Mesothelial cell of epicardium (in vitro differentiated cells): Measurements from ENCODE around the gene ZNF691. TPM values are rescaled to one million over a fixed set of nuclear protein-coding genes. Genes with fewer than 3 reads are reported as not detected.

Experiments
- DNase-seq, 2 experiments: peaks; one replicate each; pipeline ENCODE4 v3.0.0; 2021; ENCODE audit warnings: low spot score in 2 of 2; ENCODE audit not compliant: unreplicated experiment in 2 of 2
- H3K27ac Mint-ChIP-seq: 2 replicates; pipeline ENCODE4 v1.8.0; 2021; ENCODE audit warnings: mixed read lengths
- H3K27me3 Mint-ChIP-seq: 2 replicates; pipeline ENCODE4 v1.8.0; 2021; ENCODE audit warnings: low read depth, mixed read lengths
- H3K36me3 Mint-ChIP-seq: 2 replicates; pipeline ENCODE4 v1.8.0; 2021; ENCODE audit warnings: mixed read lengths
- H3K4me1 Mint-ChIP-seq: 2 replicates; pipeline ENCODE4 v1.8.0; 2021; ENCODE audit warnings: mixed read lengths
- H3K4me3 Mint-ChIP-seq: 2 replicates; pipeline ENCODE4 v1.8.0; 2021; ENCODE audit warnings: mild to moderate bottlenecking, moderate library complexity, mixed read lengths
- H3K9me3 Mint-ChIP-seq: 2 replicates; pipeline ENCODE4 v1.8.0; 2021; ENCODE audit warnings: mixed read lengths
- CTCF ChIP-seq: fragments of 200-600 bp; sonication (generic); IDR thresholded peaks from one replicate; pipeline ENCODE4 v1.5.0; 2021; ENCODE audit warnings: antibody characterized with exemption; ENCODE audit not compliant: unreplicated experiment
- total RNA-seq: library from RNA; stranded (reverse); gene quantifications from 3 replicates; pipeline ENCODE4 v1.2.1, GENCODE V29; 2021

ZNF691 gene, protein sequence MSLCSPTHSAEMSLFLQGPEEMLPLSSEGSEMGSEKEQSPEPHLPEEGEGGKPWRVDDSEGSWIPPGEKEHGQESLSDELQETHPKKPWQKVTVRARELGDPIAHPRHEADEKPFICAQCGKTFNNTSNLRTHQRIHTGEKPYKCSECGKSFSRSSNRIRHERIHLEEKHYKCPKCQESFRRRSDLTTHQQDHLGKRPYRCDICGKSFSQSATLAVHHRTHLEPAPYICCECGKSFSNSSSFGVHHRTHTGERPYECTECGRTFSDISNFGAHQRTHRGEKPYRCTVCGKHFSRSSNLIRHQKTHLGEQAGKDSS
- 14.2 to 15.2 TPM (median 14.2 TPM) in 3 replicates for total RNA-seq

DNA sequence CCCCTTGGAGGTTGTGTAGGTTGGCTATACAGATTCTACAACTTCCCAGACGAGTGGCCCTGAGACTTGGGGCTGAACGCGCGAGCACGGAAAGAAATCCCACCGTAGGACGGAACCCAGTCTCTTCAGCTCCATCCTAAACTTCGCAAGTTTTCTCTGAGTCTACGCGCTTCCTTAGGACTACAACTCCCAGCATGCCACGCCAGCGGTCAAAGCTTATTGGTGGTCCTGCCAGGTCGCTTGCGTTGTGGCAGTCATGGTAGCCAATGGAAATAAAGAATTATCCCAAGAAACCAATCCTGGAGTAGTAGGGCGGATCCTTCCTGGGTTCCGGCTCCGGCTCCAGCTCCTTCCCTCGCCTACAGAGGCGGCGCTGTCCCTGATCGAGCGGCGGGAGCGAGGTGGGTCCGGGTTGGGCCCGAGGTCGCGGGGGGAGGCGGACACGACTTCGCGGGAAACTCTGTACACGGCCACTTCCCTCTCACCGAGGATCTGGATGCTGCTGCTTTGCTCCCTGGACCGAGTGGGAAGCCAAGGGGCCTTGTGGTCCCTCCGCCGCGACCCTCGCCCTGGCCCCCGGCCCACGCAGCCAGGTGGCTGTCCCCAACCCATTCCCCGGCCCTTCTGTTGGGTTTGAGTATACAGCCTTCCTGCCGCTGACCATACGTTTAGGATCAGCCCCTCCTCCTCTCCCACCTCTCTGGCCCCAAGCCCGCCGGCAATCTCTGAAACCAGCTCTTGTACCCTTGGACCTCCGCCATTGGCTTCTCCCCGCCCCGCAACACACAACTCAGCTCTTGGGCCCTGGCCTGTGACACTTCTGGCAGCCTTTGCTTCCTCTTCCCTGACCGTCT lies at the start of gene ZNF691:
Gene ZNF691, plus strand, starts transcription at position 357 of the 854 bp plus-strand sequence. CDS start 3,046 bp downstream, outside the sequence.
- Mint-ChIP-seq H3K27me3 (no peaks in the 10 kb centered on the region), H3K9me3 (peaks cover 9% of the 10 kb centered on the region), H3K27ac (peak within 1 kb of the TSS; percentile 87), H3K4me1 (peaks cover 19% of the 10 kb centered on the region), H3K4me3 (peak within 1 kb of the TSS; percentile 91), H3K36me3 (peaks cover 36% of the 10 kb centered on the region)
- DNase-seq: peak; percentile 69 to 85
- TF ChIP-seq CTCF: no peak

GRCh38 chr1:42797414-42797813 lies 49.0 kb upstream of the ZNF691 start:
- Mint-ChIP-seq H3K27me3 (no peaks in the 10 kb centered on the region), H3K4me1 (no peaks in the 10 kb centered on the region)
- TF ChIP-seq CTCF: no peak

DNA sequence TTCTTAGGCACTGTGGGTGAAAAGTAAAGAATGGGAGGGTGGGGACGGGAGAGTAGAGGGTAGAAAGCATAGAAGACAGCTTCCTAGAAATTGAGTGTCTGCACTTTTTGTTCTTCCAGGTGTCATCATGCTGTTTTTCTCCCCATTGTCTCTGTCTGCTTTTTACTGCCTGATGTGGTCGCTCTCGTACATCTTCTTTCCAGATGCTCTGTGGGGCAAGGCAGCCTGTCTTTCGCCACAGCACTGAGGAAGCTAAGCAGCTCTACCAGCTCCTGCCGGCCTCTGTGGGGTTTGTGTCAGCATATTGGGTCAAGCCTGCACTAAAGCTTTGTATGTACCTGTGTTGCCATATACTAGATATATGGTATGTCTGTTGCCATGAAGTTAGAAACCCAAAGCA lies 48.4 kb upstream of the ZNF691 start:
- no peaks in the 10 kb centered on the region for H3K36me3 Mint-ChIP-seq
- H3K27me3 Mint-ChIP-seq: no peaks in the 10 kb centered on the region
- no peak for TF ChIP-seq CTCF
- no peak overlapping the region for H3K27ac Mint-ChIP-seq
- no peaks in the 10 kb centered on the region for H3K9me3 Mint-ChIP-seq
- H3K4me3 Mint-ChIP-seq: no peak overlapping the region
- DNase-seq: no peak
- no peaks in the 10 kb centered on the region for H3K4me1 Mint-ChIP-seq

More at GRCh38 chr1:42797414-42797813, 49.0 kb upstream of the ZNF691 start:
- H3K36me3 Mint-ChIP-seq: no peaks in the 10 kb centered on the region
- no peak overlapping the region for H3K27ac Mint-ChIP-seq
- no peak overlapping the region for H3K4me3 Mint-ChIP-seq
- no peak for DNase-seq
- H3K9me3 Mint-ChIP-seq: no peaks in the 10 kb centered on the region

DNA sequence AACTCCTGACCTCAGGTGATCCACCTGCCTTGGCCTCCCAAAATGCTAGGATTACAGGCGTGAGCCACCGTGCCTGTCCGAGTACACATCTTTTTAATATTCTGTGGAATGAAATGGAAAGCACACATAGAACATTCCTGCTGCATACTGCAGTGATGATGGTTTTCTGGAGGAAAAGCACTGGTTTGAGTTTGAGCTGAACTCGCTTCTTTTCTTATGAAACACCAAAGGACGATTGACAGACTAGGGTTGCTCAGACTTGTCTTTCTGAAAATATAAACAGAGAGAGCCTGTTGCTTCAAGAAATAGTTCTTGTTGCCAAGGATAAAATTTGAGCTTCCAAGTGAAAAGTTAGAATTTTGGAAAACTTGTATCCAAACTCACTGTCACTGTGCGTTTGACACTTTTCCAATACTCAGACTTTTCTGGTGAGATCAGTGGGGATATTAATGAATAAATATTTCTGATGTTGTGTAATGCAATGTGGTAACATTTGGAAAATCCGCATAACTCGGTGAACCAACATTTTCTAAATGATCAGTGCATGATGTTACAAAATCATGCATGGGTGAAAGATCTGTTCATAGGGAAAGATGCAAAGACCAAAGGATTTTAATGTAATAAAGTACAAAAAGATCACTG lies 44.5 kb upstream of the ZNF691 start:
- Mint-ChIP-seq H3K9me3 (peaks cover 6% of the 10 kb centered on the region), H3K27ac (no peak overlapping the region), H3K27me3 (no peaks in the 10 kb centered on the region), H3K4me3 (no peak overlapping the region), H3K4me1 (no peaks in the 10 kb centered on the region), H3K36me3 (peaks cover 18% of the 10 kb centered on the region)
- no peak for TF ChIP-seq CTCF
- no peak for DNase-seq

- Mint-ChIP-seq H3K27ac (no peak overlapping the region), H3K36me3 (peaks cover 22% of the 10 kb centered on the region), H3K9me3 (peaks cover 6% of the 10 kb centered on the region), H3K4me1 (no peaks in the 10 kb centered on the region), H3K27me3 (no peaks in the 10 kb centered on the region), H3K4me3 (no peak overlapping the region)
- DNase-seq: no peak
- TF ChIP-seq CTCF: no peak
These were observed 40.2 kb upstream of the ZNF691 start for GRCh38 chr1:42806171-42806570.
